DOHH2 (cell line): ENCODE data around the gene FAM107A.

Source experiments
- H3F3A ChIP-seq: fragments of 200-600 bp; sonication (generic), shearing (Covaris generic); 2 replicates; pipeline ENCODE4 v1.6.0; 2016; ENCODE audit warnings: antibody characterized with exemption, mild to moderate bottlenecking; ENCODE audit not compliant: control insufficient read depth, insufficient read depth
- H3K27ac ChIP-seq: fragments of 200-600 bp; sonication (generic); 2 replicates; pipeline ENCODE4 v1.5.1; 2014; ENCODE audit warnings: low read depth, mild to moderate bottlenecking, low read length, moderate library complexity
- H3K27me3 ChIP-seq: fragments of 200-600 bp; sonication (generic); 2 replicates; pipeline ENCODE4 v1.6.1; 2014; ENCODE audit warnings: mild to moderate bottlenecking, low read length, mixed read lengths; ENCODE audit not compliant: control insufficient read depth
- H3K36me3 ChIP-seq: fragments of 200-600 bp; sonication (generic); 2 replicates; pipeline ENCODE4 v1.6.1; 2014; ENCODE audit warnings: mild to moderate bottlenecking, low read length, moderate library complexity, mixed read lengths; ENCODE audit not compliant: control insufficient read depth
- H3K4me1 ChIP-seq: fragments of 200-600 bp; sonication (generic); 2 replicates; pipeline ENCODE4 v1.6.1; 2014; ENCODE audit warnings: mild to moderate bottlenecking, low read length, mixed read lengths; ENCODE audit not compliant: control insufficient read depth
- H3K4me2 ChIP-seq: fragments of 200-600 bp; sonication (generic); 2 replicates; pipeline ENCODE4 v1.6.0; 2014; ENCODE audit warnings: mild to moderate bottlenecking, low read length, moderate library complexity
- H3K4me3 ChIP-seq: fragments of 200-600 bp; sonication (generic); 2 replicates; pipeline ENCODE4 v1.5.1; 2014; ENCODE audit warnings: mild to moderate bottlenecking, low read length, mixed read lengths
- H3K79me2 ChIP-seq: fragments of 200-600 bp; sonication (generic); 2 replicates; pipeline ENCODE4 v1.6.1; 2014; ENCODE audit warnings: mild to moderate bottlenecking, low read length, mixed read lengths; ENCODE audit not compliant: control insufficient read depth
- H3K9me2 ChIP-seq: fragments of 200-600 bp; sonication (generic); replicated peaks from 2 replicates; pipeline ENCODE4 v1.6.1; 2014; ENCODE audit warnings: mild to moderate bottlenecking, low read length, mixed read lengths; ENCODE audit not compliant: control insufficient read depth
- H3K9me3 ChIP-seq: fragments of 200-600 bp; sonication (generic); 2 replicates; pipeline ENCODE4 v1.6.1; 2014; ENCODE audit warnings: antibody characterized with exemption, low read length, mixed read lengths; ENCODE audit not compliant: control insufficient read depth, insufficient read depth
- H4K20me1 ChIP-seq: fragments of 200-600 bp; sonication (generic); 2 replicates; pipeline ENCODE4 v1.6.0; 2014; ENCODE audit warnings: low read depth, mild to moderate bottlenecking, antibody characterized with exemption, low read length, moderate library complexity; ENCODE audit not compliant: control insufficient read depth, insufficient read depth
- CTCF ChIP-seq: fragments of 200-600 bp; sonication (generic); IDR thresholded peaks from one replicate; pipeline ENCODE4 v1.5.1; 2014; ENCODE audit warnings: antibody characterized with exemption, mild to moderate bottlenecking, low read depth, low read length; ENCODE audit not compliant: poor library complexity, severe bottlenecking
- EZH2phosphoT487 ChIP-seq: fragments of 200-600 bp; sonication (generic); IDR thresholded peaks from 2 replicates; pipeline ENCODE4 v1.6.1; 2017; ENCODE audit warnings: borderline replicate concordance, mild to moderate bottlenecking, antibody characterized with exemption, low read length, moderate library complexity, mixed read lengths

The FAM107A gene

DNA sequence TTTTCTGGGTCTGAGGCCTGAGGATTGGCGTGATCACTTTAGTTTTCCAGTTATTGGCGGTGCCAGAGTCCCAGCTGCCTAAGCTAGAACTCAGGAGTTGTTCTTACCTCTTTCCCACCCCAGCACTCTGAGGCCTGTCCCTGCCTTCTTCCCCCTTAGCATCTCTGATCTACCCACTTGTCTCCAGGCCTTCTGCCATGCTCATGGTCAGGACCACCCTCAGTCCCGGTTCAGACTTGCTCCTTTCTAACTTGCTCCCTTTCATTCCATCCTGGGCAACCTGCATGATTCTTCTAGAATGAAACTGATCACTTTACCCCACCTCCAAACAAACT is 55.9 kb downstream of the FAM107A start:
- no peaks in the 10 kb centered on the region for H4K20me1 ChIP-seq
- H3K27me3 ChIP-seq, result no peaks in the 10 kb centered on the region
- H3K4me2 ChIP-seq, result no peak overlapping the region
- no peaks in the 10 kb centered on the region for H3F3A ChIP-seq
- no peak overlapping the region for H3K4me3 ChIP-seq
- H3K36me3 ChIP-seq, result no peaks in the 10 kb centered on the region
- H3K4me1 ChIP-seq, result no peaks in the 10 kb centered on the region
- TF ChIP-seq CTCF (no peak), EZH2phosphoT487 (no peak)
- no peaks in the 10 kb centered on the region for H3K79me2 ChIP-seq
- no peak overlapping the region for H3K27ac ChIP-seq
- H3K9me2 ChIP-seq, result no peaks in the 10 kb centered on the region
- no peaks in the 10 kb centered on the region for H3K9me3 ChIP-seq

GRCh38 chr3:58520403-58521335 is 56.5 kb downstream of the FAM107A start:
- H3F3A ChIP-seq, result no peaks in the 10 kb centered on the region
- H3K4me3 ChIP-seq, result no peak overlapping the region
- H3K27ac ChIP-seq, result no peak overlapping the region
- TF ChIP-seq CTCF, result no peak
- TF ChIP-seq EZH2phosphoT487, result no peak
- H3K9me2 ChIP-seq, result no peaks in the 10 kb centered on the region
- H3K79me2 ChIP-seq, result no peaks in the 10 kb centered on the region
- no peaks in the 10 kb centered on the region for H3K4me1 ChIP-seq
- H3K9me3 ChIP-seq, result no peaks in the 10 kb centered on the region
- H3K27me3 ChIP-seq, result no peaks in the 10 kb centered on the region
- H4K20me1 ChIP-seq, result no peaks in the 10 kb centered on the region
- H3K4me2 ChIP-seq, result no peak overlapping the region
- H3K36me3 ChIP-seq, result no peaks in the 10 kb centered on the region

- no peaks in the 10 kb centered on the region for H4K20me1 ChIP-seq
- no peaks in the 10 kb centered on the region for H3K79me2 ChIP-seq
- H3F3A ChIP-seq, result no peaks in the 10 kb centered on the region
- H3K27me3 ChIP-seq, result no peaks in the 10 kb centered on the region
- TF ChIP-seq CTCF, result no peak
- TF ChIP-seq EZH2phosphoT487, result no peak
- H3K4me1 ChIP-seq, result no peaks in the 10 kb centered on the region
- H3K9me3 ChIP-seq, result no peaks in the 10 kb centered on the region
- H3K36me3 ChIP-seq, result no peaks in the 10 kb centered on the region
- no peak overlapping the region for H3K27ac ChIP-seq
- no peaks in the 10 kb centered on the region for H3K9me2 ChIP-seq
- H3K4me3 ChIP-seq, result no peak overlapping the region
- H3K4me2 ChIP-seq, result no peak overlapping the region
These were observed 57.4 kb downstream of the FAM107A start for GRCh38 chr3:58519668-58520402.
